NCI-H1048 (cell line): ENCODE measurements around the gene TPBGL.

ENCODE experiments used
- DNase-seq: peaks from one replicate; lab custom pipeline; 2025; lab: John Stamatoyannopoulos, UW

TPBGL gene

GRCh38 chr11:75246006-75246670 is 5.6 kb downstream of the TPBGL start:
- no peak for DNase-seq

GRCh38 chr11:75246671-75247350 is 6.2 kb downstream of the TPBGL start:
- DNase-seq: no peak

- no peak for DNase-seq
Observed at GRCh38 chr11:75248924-75249256, 8.3 kb downstream of the TPBGL start.

- DNase-seq: no peak
Observed at GRCh38 chr11:75249704-75250103, 9.1 kb downstream of the TPBGL start.

GRCh38 chr11:75254326-75254725 is 13.8 kb downstream of the TPBGL start:
- DNase-seq: no peak

- no peak for DNase-seq
Observed at GRCh38 chr11:75260396-75261170, 20.0 kb downstream of the TPBGL start.

- no peak for DNase-seq
Observed at GRCh38 chr11:75261902-75262361, 21.4 kb downstream of the TPBGL start.

- DNase-seq: no peak
Observed at GRCh38 chr11:75262436-75262835, 21.9 kb downstream of the TPBGL start.

- DNase-seq: no peak
Observed at GRCh38 chr11:75262961-75263852, 22.6 kb downstream of the TPBGL start.

- no peak for DNase-seq
Observed at GRCh38 chr11:75263944-75264349, 23.4 kb downstream of the TPBGL start.

- DNase-seq: no peak
Observed at GRCh38 chr11:75264356-75264755, 23.8 kb downstream of the TPBGL start.

- DNase-seq: no peak
Observed at GRCh38 chr11:75264971-75265370, 24.4 kb downstream of the TPBGL start.

- no peak for DNase-seq
Observed at GRCh38 chr11:75265851-75266531, 25.4 kb downstream of the TPBGL start.

GRCh38 chr11:75267171-75267970 is 26.8 kb downstream of the TPBGL start:
- DNase-seq: no peak

GRCh38 chr11:75268626-75269366 is 28.2 kb downstream of the TPBGL start:
- DNase-seq: no peak

- no peak for DNase-seq
Observed at GRCh38 chr11:75269367-75269660, 28.7 kb downstream of the TPBGL start.

GRCh38 chr11:75269896-75270295 is 29.3 kb downstream of the TPBGL start:
- DNase-seq: no peak

GRCh38 chr11:75270896-75271418 is 30.4 kb downstream of the TPBGL start:
- DNase-seq: no peak

- DNase-seq: no peak
Observed at GRCh38 chr11:75271730-75272129, 31.2 kb downstream of the TPBGL start.

- DNase-seq: no peak
Observed at GRCh38 chr11:75272391-75272790, 31.8 kb downstream of the TPBGL start.
